T-helper 2 cell (primary cell): ENCODE data around the gene GAL3ST2.
A peak's percentile ranks its signal among the peaks of the same experiment; 100 is the strongest.
"Not testable (repeated sequence)": the region's sequence is repeated elsewhere in the genome, so short reads cannot be mapped to it uniquely, and the experiment has no call there.

Experiments used
- DNase-seq, 5 experiments: peaks; one replicate each; pipeline versions ENCODE4 v3.0.0 to v3.0.0-alpha.2; 2012 to 2022

The GAL3ST2 gene

GRCh38 chr2:241748468-241749256 lies 28.0 kb upstream of the GAL3ST2 start:
- DNase-seq = no peak

GRCh38 chr2:241750076-241750840 lies 26.4 kb upstream of the GAL3ST2 start:
- DNase-seq = no peak

- DNase-seq = no peak
These were observed 25.5 kb upstream of the GAL3ST2 start for GRCh38 chr2:241751152-241751551.

GRCh38 chr2:241751776-241752175 lies 24.8 kb upstream of the GAL3ST2 start:
- no peak for DNase-seq

GRCh38 chr2:241752253-241752652 lies 24.4 kb upstream of the GAL3ST2 start:
- DNase-seq = no peak

GRCh38 chr2:241752689-241753276 lies 23.8 kb upstream of the GAL3ST2 start:
- DNase-seq = no peak

- no peak for DNase-seq
These were observed 23.1 kb upstream of the GAL3ST2 start for GRCh38 chr2:241753493-241753892.

- DNase-seq = no peak
These were observed 22.6 kb upstream of the GAL3ST2 start for GRCh38 chr2:241754042-241754441.

- no peak for DNase-seq
These were observed 21.5 kb upstream of the GAL3ST2 start for GRCh38 chr2:241755166-241755565.

GRCh38 chr2:241755777-241756176 lies 20.8 kb upstream of the GAL3ST2 start:
- no peak for DNase-seq

- DNase-seq = no peak
These were observed 17.4 kb upstream of the GAL3ST2 start for GRCh38 chr2:241759067-241759807.

- not testable (repeated sequence) for DNase-seq
These were observed 16.7 kb upstream of the GAL3ST2 start for GRCh38 chr2:241759893-241760292.

GRCh38 chr2:241760301-241760771 lies 16.3 kb upstream of the GAL3ST2 start:
- peak in 1 of 5 experiments; percentile 11 for DNase-seq

- no peak for DNase-seq
These were observed 14.2 kb upstream of the GAL3ST2 start for GRCh38 chr2:241762321-241762932.

- peak in 2 of 5 experiments; percentile 85 to 95 for DNase-seq
These were observed 13.7 kb upstream of the GAL3ST2 start for GRCh38 chr2:241762933-241763369.

GRCh38 chr2:241763551-241764274 lies 12.9 kb upstream of the GAL3ST2 start:
- DNase-seq = peak in 1 of 5 experiments; percentile 50

- DNase-seq = no peak
These were observed 12.1 kb upstream of the GAL3ST2 start for GRCh38 chr2:241764275-241765241.

- no peak for DNase-seq
These were observed 9.0 kb upstream of the GAL3ST2 start for GRCh38 chr2:241767464-241768250.

GRCh38 chr2:241768251-241768711 lies 8.3 kb upstream of the GAL3ST2 start:
- DNase-seq = no peak
